ENCODE measurements around the gene MUC5AC. TPM values are rescaled to one million over a fixed set of nuclear protein-coding genes. Genes with fewer than 3 reads are reported as not detected.

The MUC5AC gene
- total and polyA plus RNA-seq, 2 of the 13 experiments (the other 11 are each of a cell fraction or from before 2014, with no cell fraction given), result under 0.01 TPM; not detected in 1

- TF ChIP-seq AHDC1 (CRISPR knock-in tag; IDR thresholded peaks at IDR 0.05; ENCODE audit: borderline replicate concordance) (peak; percentile 80; the same call in 1 of the 2 replicates), CTCF (CRISPR knock-in tag; IDR thresholded peaks at IDR 0.05) (peak; percentile 30; the same call in 1 of the 2 replicates), ZNF501 (CRISPR knock-in tag; IDR thresholded peaks at IDR 0.05) (peak; percentile 69; the same call in 1 of the 2 replicates), NR2C2 (CRISPR knock-in tag; IDR thresholded peaks at IDR 0.05; ENCODE audit: borderline replicate concordance) (peak; percentile 60; the same call in 1 of the 2 replicates), TARDBP (CRISPR knock-in tag; IDR thresholded peaks at IDR 0.05) (peak; percentile 88), ZNF503 (CRISPR knock-in tag; IDR thresholded peaks at IDR 0.05) (peak; percentile 99), SOX6 (IDR thresholded peaks at IDR 0.05) (no peak), SOX6 (CRISPR knock-in tag; IDR thresholded peaks at IDR 0.05) (peak; percentile 96), ZNF335 (CRISPR knock-in tag; IDR thresholded peaks at IDR 0.05) (peak; percentile 88), SP4 (CRISPR knock-in tag; IDR thresholded peaks at IDR 0.05) (peak; percentile 83), ZNF432 (CRISPR knock-in tag; IDR thresholded peaks at IDR 0.05; ENCODE audit: borderline replicate concordance) (no peak), ZBTB3 (CRISPR knock-in tag; IDR thresholded peaks at IDR 0.05; ENCODE audit: borderline replicate concordance, low read depth) (no peak), ATF1 (CRISPR knock-in tag; IDR thresholded peaks at IDR 0.05) (no peak), ZNF703 (CRISPR knock-in tag; IDR thresholded peaks at IDR 0.05; ENCODE audit: borderline replicate concordance) (peak; percentile 98), MNT (IDR thresholded peaks at IDR 0.05) (no peak), KAT8 (CRISPR knock-in tag; IDR thresholded peaks at IDR 0.05) (0 out of 2 replicates have a peak, but pooled peaks have one; percentile 46), FOXC1 (CRISPR knock-in tag; IDR thresholded peaks at IDR 0.05; ENCODE audit: borderline replicate concordance) (peak; percentile 78)
These were observed 62.4 kb downstream of the MUC5AC start (continued) for GRCh38 chr11:1219834-1220815.

Measured in HepG2 (cell line).